ENCODE measurements around the gene KCTD5. TPM values are rescaled to one million over a fixed set of nuclear protein-coding genes. Genes with fewer than 3 reads are reported as not detected.
"Not testable (repeated sequence)": the region's sequence is repeated elsewhere in the genome, so short reads cannot be mapped to it uniquely, and the experiment has no call there.

KCTD5 gene
- total and polyA plus RNA-seq, 10 of the 15 experiments (the other 5 are each of a cell fraction or from before 2014, with no cell fraction given) = 0.58 to 56.4 (median 37.3) TPM

DNA sequence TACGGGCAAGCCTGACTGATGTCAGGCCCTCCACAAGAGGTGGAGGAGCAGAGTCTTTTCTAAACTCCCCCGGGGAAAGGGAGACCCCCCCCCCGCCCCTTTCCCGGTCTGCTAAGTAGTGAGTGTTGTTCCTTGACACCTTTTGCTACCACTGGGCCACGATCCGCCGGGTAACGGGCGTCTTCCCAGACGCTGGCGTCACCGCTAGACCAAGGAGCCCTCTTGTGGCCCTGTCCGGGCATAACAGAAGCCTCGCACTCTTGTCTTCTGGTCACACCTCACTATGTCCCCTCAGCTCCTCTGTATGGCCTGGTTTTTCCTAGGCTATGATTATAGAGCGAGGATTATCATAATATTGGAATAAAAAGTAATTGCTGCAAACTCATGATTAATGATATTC is 12.3 kb upstream of the KCTD5 start:
- 7% methylated on average over 15 of the region's 15 CpGs for WGBS (ENCODE audit: insufficient coverage, insufficient replicate concordance, low lambda C conversion rate, missing lambda C conversion rate)
- not testable (repeated sequence) for H3K9ac ChIP-seq (ENCODE audit: control insufficient read depth, insufficient read depth, low read length)

More for the DNA sequence above, 12.3 kb upstream of the KCTD5 start:
- BruUV-seq (replicated peaks); H2AFZ ChIP-seq (ENCODE audit: control insufficient read depth, low read depth, low read length); H3K36me3 ChIP-seq (ENCODE audit: control insufficient read depth in 2 of 2, insufficient read depth in 2 of 2, low read length in 1 of 2); H3K9me3 ChIP-seq (replicated peaks; ENCODE audit: control insufficient read depth, insufficient read depth, low read length); POLR2A ChIA-PET; FAIRE-seq; in situ Hi-C loops (cut with MboI); H3K4me1 ChIP-seq (ENCODE audit: control insufficient read depth, insufficient read depth, low read length); H3K27me3 ChIP-seq (replicated peaks in 1 of 2; ENCODE audit: control insufficient read depth in 2 of 2, insufficient read depth in 2 of 2, low read length in 1 of 2); intact Hi-C loops (cut with micrococcal nuclease; ENCODE audit: unreplicated experiment); RAD21 ChIA-PET (ENCODE audit: unreplicated experiment); H3K4me3 ChIP-seq; DNase-seq (ENCODE audit: low read depth, low spot score); H4K20me1 ChIP-seq (ENCODE audit: control insufficient read depth, insufficient read depth); H3K79me2 ChIP-seq (ENCODE audit: control insufficient read depth, insufficient read depth, low read length); H3K4me2 ChIP-seq (ENCODE audit: control insufficient read depth, insufficient read depth); H3K27ac ChIP-seq (ENCODE audit: control insufficient read depth, insufficient read depth): not testable (repeated sequence)
- ATAC-seq = 0 out of 3 replicates have a peak, but pooled peaks have one; percentile 15
- TF ChIP-seq BACH1 (IDR thresholded peaks at IDR 0.05; ENCODE audit: borderline replicate concordance) (0 out of 2 replicates have a peak, but pooled peaks have one; percentile 18), CREM (IDR thresholded peaks at IDR 0.05; ENCODE audit: low read depth) (peak; percentile 67), RAD21 (IDR thresholded peaks at IDR 0.05; ENCODE audit: insufficient read depth, low read depth, low read length) (peak; percentile 59), JUND (IDR thresholded peaks at IDR 0.05; ENCODE audit: low read depth, low read length) (0 out of 2 replicates have a peak, but pooled peaks have one; percentile 7), YY1 (IDR thresholded peaks at IDR 0.05; ENCODE audit: low read depth, low read length) (0 out of 2 replicates have a peak, but pooled peaks have one; percentile 16), ATF7 (IDR thresholded peaks at IDR 0.05; ENCODE audit: low read depth) (peak; percentile 47), SMARCA5 (IDR thresholded peaks at IDR 0.05) (0 out of 2 replicates have a peak, but pooled peaks have one; percentile 42), BHLHE40 (IDR thresholded peaks at IDR 0.05; ENCODE audit: borderline replicate concordance in 1 of 2, low read depth in 2 of 2, low read length in 1 of 2) (peak in 1 of 2 experiments; percentile 25; a peak in 1 of 4 replicates), SMC3 (IDR thresholded peaks at IDR 0.05; ENCODE audit: borderline replicate concordance, low read length) (peak; percentile 50; the same call in 1 of the 2 replicates), CREB1 (IDR thresholded peaks at IDR 0.05; ENCODE audit: low read depth) (0 out of 2 replicates have a peak, but pooled peaks have one; percentile 16)
- TF ChIP-seq, protein P1, sequence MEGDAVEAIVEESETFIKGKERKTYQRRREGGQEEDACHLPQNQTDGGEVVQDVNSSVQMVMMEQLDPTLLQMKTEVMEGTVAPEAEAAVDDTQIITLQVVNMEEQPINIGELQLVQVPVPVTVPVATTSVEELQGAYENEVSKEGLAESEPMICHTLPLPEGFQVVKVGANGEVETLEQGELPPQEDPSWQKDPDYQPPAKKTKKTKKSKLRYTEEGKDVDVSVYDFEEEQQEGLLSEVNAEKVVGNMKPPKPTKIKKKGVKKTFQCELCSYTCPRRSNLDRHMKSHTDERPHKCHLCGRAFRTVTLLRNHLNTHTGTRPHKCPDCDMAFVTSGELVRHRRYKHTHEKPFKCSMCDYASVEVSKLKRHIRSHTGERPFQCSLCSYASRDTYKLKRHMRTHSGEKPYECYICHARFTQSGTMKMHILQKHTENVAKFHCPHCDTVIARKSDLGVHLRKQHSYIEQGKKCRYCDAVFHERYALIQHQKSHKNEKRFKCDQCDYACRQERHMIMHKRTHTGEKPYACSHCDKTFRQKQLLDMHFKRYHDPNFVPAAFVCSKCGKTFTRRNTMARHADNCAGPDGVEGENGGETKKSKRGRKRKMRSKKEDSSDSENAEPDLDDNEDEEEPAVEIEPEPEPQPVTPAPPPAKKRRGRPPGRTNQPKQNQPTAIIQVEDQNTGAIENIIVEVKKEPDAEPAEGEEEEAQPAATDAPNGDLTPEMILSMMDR (IDR thresholded peaks at IDR 0.05 in 2 of 3, conservative IDR thresholded peaks at IDR 0.05 in 1 of 3; ENCODE audit: control insufficient read depth in 2 of 3, extremely low read depth in 1 of 3, insufficient read depth in 1 of 3, low read depth in 3 of 3, low read length in 3 of 3) = peak; percentile 56 to 75 (median 56)
- SMC1A ChIA-PET (ENCODE audit: uncharacterized antibody, unreplicated experiment) = interaction anchor here (1.4 kb wide), 1 partner anchor 198 kb away, joined by 4 read pairs; no protein-coding TSS in a partner anchor
- CTCF ChIA-PET = interaction anchor here (0.6 to 1.2 kb wide), 2 partner anchors 15 to 67 kb away, joined by 3 to 5 read pairs; no protein-coding TSS in a partner anchor

Data from GM12878 (cell line).